ENCODE data around the gene MATN1.

DNA sequence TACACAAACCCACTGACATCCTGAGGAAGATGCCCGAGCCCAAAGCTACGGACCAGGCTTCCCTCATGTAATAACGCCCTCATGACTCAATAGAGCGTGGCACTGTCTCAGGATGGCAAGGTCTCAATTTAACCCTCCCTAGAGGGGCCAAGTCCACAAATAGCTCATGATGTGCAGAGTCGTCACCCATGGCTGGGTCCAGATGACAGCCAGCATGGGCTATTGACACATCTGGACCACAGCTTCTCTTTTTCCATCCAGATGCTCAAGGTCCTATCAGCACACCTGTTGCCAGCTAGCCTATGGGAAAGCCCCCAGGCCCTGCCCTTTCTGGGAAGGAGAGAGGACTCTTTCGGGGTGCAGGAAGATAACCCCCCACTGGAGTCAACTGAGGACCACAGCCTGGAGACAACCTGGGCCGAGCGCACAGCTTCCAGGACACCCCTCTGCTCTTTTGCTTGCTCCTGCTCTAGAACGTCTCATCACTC, 31.3 kb upstream of the MATN1 start:
- no peak for TF ChIP-seq POLR2A (IDR thresholded peaks at IDR 0.05)
- TF ChIP-seq, protein P1, sequence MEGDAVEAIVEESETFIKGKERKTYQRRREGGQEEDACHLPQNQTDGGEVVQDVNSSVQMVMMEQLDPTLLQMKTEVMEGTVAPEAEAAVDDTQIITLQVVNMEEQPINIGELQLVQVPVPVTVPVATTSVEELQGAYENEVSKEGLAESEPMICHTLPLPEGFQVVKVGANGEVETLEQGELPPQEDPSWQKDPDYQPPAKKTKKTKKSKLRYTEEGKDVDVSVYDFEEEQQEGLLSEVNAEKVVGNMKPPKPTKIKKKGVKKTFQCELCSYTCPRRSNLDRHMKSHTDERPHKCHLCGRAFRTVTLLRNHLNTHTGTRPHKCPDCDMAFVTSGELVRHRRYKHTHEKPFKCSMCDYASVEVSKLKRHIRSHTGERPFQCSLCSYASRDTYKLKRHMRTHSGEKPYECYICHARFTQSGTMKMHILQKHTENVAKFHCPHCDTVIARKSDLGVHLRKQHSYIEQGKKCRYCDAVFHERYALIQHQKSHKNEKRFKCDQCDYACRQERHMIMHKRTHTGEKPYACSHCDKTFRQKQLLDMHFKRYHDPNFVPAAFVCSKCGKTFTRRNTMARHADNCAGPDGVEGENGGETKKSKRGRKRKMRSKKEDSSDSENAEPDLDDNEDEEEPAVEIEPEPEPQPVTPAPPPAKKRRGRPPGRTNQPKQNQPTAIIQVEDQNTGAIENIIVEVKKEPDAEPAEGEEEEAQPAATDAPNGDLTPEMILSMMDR (IDR thresholded peaks at IDR 0.05): no peak

All from Peyer's patch (tissue), 4 donors.